ENCODE results near the gene SYCP2.
"Not testable (repeated sequence)": the region's sequence is repeated elsewhere in the genome, so short reads cannot be mapped to it uniquely, and the experiment has no call there.

The SYCP2 gene

DNA sequence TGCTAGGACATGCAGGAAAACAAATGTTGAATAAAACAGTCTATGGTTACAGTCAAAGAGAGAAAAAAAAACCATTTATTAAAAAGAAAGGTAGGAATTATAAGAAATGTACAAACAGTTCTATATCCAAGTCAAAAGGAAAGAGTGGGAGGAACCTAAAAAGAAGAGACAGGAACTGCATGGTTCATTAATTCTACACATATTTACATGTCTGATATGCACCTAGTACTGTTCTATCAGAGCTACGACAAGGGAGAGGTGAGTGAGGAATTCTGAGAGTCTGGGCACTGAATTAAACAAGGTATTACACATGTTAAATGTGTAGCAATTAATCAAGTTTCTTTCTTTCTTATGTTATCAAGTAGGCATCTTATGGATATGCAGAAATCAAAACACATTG is 41.9 kb downstream of the SYCP2 start:
- DNase-seq, result no peak

DNA sequence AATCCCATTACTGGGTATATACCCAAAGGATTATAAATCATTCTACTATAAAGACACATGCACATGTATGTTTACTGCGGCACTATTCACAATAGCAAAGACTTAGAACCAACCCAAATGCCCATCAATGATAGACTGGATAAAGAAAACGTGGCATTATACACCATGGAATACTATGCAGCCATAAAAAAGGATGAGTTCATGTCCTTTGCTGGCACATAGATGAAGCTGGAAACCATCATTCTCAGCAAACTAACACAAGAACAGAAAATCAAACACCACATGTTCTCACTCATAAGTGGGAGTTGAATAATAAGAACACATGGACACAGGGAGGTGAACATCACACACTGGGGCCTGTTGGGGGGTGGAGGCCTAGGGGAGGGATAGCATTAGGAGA is 43.4 kb downstream of the SYCP2 start:
- DNase-seq, result not testable (repeated sequence)

DNA sequence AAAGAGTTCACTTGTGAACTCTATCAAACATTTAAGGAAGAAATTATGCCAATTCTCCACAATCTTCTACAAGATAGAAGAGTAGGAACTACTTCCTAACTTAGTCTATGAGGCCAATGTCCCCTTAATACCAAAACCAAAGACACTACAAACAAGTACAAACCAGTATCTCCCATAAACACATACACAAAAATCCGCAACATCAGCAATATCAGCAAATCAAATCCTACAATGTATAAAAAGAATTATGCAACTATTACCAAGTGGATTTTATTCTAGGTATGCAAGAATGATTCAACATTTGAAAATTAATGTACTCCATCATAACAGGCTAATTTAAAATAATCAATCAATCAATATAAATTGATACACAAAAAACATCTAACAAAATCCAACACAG is 45.4 kb downstream of the SYCP2 start:
- no peak for DNase-seq

DNA sequence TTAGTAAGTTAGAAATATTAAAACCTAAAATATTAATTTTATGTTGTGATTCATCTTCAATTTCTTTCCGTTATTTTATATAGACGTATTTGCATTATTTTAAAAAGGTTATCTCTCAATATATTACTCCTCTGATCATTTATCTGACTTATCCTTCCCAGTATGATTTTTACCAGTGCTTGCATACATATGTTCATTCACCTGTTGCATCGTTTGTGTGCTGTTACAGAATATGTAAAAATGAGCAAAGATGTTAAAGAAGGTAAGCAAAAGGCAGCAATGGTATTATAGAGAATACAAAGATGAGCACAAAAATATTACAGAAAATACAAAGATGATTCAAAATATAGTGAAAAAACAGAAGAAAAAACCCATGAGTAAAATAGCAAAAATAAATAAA is 48.9 kb downstream of the SYCP2 start:
- DNase-seq, result no peak

- DNase-seq, result no peak
Observed at GRCh38 chr20:59880198-59880597, 53.2 kb downstream of the SYCP2 start.

DNA sequence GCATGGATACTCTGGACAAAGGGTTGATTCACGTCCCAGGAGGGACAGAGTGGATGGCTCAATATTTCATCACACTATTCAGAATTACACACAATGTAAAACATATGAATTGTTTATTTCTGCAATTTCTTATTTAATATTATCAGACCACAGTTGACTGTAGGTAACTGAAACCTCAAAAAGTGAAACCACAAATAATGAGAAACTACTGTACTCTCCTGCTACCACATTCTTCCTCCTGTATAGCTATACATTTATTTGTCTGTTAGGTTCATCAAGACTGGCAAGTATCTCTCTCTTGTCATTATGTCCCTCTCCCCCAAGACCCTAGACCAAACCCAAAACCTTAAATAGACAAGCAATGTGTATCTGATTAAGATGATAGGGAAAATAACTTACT is 60.0 kb downstream of the SYCP2 start:
- DNase-seq, result no peak

DNA sequence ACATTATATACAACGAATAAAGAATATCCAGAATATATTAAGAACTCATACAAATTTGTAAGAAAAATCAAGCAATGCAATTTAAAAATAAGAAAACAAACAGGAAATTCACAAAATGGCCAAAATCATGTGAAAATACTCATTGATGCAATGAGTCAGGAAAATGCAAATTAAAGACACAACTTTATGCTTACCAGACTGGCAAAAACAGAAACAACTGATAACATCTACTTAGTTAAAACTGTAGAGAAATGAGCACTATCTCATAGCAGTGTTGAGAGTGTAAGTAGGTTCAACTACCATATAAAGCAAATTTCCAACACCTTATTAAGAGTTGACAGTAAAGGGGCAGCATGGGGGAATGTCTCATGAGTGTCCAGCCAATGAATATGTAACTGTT is 62.3 kb downstream of the SYCP2 start:
- no peak for DNase-seq

GRCh38 chr20:59866338-59866737 is 67.1 kb downstream of the SYCP2 start:
- no peak for DNase-seq

- DNase-seq, result no peak
Observed at GRCh38 chr20:59864726-59865125, 68.7 kb downstream of the SYCP2 start.

GRCh38 chr20:59863058-59863457 is 70.4 kb downstream of the SYCP2 start:
- DNase-seq, result no peak

- DNase-seq, result no peak
Observed at GRCh38 chr20:59861401-59861800, 72.0 kb downstream of the SYCP2 start.

DNA sequence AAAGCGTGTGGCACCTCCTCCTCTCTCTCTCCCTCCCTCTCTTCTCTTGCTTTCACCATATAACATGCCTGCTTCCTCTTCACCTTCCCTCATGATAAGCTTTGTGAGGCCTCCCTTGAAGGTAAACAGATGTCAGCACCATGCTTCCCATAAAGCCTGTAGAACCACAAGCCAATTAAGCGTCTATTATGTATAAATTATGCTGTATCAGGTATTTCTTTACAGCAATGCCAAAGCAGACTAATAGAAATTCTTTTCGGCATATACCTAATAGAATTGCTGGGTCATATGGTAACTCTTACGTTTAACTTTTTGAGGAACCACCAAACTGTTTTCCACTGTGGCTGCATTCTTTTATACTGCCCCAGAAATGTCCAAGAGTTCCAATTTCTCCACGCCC is 75.0 kb downstream of the SYCP2 start:
- no peak for DNase-seq

- DNase-seq, result no peak
Observed at GRCh38 chr20:59857966-59858365, 75.5 kb downstream of the SYCP2 start.

DNA sequence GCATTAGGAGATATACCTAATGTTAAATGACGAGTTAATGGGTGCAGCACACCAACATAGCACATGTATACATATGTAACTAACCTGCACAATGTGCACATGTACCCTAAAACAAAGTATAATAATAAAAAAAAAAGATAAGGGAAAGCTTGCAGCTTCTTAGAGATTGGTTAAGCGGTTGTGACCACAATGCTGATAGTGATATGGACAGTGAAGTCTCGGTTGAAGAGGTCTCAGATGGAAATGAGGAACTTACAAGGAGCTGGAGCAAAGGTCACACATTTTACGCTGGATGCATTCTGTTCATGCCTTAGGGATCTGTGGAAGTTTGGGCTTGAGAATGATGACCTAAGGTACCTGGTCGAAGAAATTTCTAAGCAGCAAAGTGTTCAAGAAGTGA is 76.5 kb downstream of the SYCP2 start:
- not testable (repeated sequence) for DNase-seq

GRCh38 chr20:59856526-59856925 is 76.9 kb downstream of the SYCP2 start:
- DNase-seq, result not testable (repeated sequence)

- DNase-seq, result peak in 1 of 2 experiments; percentile 58
Observed at GRCh38 chr20:59850018-59850641, 83.3 kb downstream of the SYCP2 start.

GRCh38 chr20:59848182-59848581 is 85.3 kb downstream of the SYCP2 start:
- no peak for DNase-seq

DNA sequence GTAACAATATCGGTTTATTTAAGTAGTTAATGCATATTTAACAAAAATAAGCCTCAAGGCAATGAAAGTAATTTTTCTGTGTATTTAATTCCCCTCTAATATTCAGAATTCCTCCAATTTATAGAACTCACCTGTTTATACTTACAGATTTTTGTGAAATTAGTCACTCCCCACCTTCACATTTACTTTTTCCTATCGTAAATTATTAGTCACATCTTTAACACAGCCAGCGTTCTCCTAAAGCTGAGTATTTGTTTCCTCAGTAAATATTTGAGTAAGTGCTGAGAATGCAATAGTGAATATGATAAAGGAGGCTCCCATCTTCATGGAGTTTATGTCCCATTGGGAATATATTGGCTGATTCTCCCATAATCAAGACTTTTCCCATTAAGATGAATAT is 88.0 kb downstream of the SYCP2 start:
- no peak for DNase-seq

DNA sequence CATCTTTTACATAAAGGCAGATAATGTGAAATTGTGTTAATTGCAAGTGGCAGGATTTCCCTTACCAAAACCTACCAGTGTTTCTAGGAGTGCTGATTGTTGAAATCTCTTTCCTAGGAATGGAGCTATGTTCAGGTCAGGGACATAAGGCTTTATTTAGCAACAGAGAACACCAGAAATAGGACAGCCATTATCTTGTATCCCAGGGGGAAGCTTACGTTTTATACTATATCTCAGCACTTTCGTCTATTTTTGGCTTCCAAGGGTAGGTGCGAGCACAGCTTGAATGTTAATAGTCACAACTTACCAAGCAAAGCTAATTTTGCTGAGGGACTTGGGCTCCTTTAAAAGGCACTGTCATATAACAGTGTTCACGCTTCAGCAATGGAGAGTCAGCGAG is 94.0 kb downstream of the SYCP2 start:
- no peak for DNase-seq

DNA sequence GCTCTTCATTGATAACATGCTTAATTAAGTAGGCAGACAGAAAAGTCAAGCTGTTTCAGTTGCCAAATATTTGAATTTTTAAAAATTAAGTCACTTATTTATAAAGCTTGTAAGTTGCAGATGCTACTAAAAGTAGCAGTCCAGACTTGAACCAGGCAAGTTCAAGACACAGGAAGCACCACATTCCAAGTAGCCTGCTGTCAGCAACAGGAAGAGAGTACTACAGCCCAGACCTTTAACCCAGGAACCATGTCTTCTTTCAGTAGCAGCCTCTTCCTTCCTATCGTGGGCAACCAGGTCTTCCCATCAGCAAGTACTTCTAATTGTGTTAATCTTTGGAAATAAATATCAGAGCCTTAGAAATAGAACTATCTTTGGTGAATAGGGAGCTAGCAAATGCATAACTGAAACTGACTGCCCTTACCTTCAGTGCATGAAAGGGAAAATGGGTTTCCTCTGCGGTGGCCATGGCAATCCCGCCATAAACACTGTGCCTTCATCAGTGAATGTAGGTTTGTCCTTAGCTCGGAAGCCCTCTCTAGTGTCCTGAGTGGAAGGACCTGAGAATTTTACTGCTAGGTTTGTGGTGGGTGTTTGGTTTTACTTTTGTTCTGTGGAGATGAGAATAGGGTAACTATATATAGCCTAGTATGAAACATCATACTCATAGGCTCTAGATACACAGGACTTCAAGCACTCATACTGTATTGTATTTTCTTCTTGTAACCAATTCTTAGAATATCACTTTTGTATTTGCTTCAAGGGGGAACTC is 95.6 kb downstream of the SYCP2 start:
- no peak for DNase-seq

DNA sequence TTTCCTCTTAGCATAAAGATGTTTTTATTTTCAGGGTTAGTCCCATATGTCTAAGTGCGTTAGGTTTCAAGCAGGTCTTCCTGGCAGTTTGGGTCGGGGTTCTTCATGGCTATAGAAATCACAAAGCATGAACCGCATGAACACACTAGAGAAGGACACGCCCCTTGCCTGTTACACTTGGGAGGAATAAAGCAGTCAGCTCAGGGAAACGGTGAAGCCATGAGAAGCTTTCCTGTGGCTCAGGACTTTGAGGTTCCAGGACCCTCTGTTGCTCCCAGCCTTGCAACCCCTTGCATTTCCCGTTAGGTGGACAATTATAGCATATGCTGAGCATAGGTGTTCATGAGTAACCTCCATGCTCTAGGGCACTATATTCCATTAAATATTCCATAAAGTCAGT is 96.7 kb downstream of the SYCP2 start:
- DNase-seq, result no peak

DNA sequence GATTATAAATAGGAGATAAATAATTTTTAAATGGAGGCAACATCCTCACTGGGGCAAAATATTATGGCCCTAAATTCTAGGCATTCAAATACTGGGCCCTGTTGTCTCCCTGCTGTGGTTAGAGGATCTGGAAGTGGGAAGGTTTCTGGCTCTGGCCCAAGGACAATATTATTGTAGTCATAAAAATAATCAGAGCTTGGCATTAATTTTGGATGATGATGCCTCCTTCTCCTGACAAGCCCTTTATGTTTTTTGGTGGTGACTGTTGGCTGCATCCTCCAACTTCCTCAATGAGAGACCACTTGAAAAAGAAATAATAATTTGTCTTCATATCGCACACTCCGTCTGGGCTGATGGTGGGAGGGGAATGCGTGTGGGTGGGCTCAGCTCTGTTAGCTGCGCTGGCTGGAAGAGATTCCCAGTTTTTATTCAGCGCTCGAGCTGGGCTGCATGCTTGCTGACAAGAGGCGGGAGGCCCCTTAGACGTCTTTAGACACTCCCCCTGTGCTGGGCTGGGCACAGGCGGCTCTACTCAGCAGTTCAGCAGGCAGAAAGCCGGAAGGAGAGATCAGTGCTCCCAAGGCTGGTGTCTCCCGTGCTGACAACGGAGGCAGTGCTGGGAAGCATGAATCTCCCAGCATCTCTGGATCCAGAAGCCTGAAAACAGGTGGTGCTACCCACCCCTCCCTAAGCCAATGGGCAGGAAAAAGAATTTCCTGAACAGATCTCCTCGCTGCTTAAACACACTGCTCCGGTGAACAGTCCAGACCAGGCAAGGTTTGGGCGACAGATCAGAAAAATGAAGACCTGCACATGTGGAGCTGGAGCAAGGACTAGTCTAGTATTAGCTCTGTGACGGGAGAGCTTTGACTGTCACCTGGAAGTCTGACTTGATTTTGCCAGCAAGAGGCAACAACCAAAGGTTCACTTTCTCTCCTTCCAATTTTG is 97.7 kb downstream of the SYCP2 start:
- DNase-seq, result no peak

- no peak for DNase-seq
Observed at GRCh38 chr20:59835057-59835447, 98.4 kb downstream of the SYCP2 start.

Measured in SW 1271 (cell line).